GM19463 (cell line): ENCODE results near the gene DNAJC30.
"Not testable (repeated sequence)": the region's sequence is repeated elsewhere in the genome, so short reads cannot be mapped to it uniquely, and the experiment has no call there.

Experiments used
- ATAC-seq: cut with Tn5 transposase; IDR thresholded peaks from one replicate; pipeline ENCODE4 v1.9.1; 2021; ENCODE audit warnings: mild to moderate bottlenecking, moderate library complexity; ENCODE audit not compliant: unreplicated experiment

DNAJC30 gene

GRCh38 chr7:73683056-73683787 lies at the start of gene DNAJC30, which contains the start of gene BUD23:
DNAJC30 (minus strand) TSS chr7:73683453; CDS start chr7:73683423, 30 bp downstream.
BUD23 (plus strand) TSS chr7:73683597; CDS start chr7:73683626, 29 bp downstream.
- peak; percentile 97 for ATAC-seq

GRCh38 chr7:73732397-73732796 lies 49.1 kb upstream of the DNAJC30 start:
- no peak for ATAC-seq

GRCh38 chr7:73730485-73730884 lies 47.2 kb upstream of the DNAJC30 start:
- no peak for ATAC-seq

GRCh38 chr7:73728551-73728950 lies 45.3 kb upstream of the DNAJC30 start:
- ATAC-seq: no peak

GRCh38 chr7:73727952-73728351 lies 44.7 kb upstream of the DNAJC30 start:
- no peak for ATAC-seq

GRCh38 chr7:73726083-73726466 lies 42.8 kb upstream of the DNAJC30 start:
- no peak for ATAC-seq

- no peak for ATAC-seq
These were observed 40.6 kb upstream of the DNAJC30 start for GRCh38 chr7:73723813-73724212.

- ATAC-seq: no peak
These were observed 39.5 kb upstream of the DNAJC30 start for GRCh38 chr7:73722785-73723184.

- not testable (repeated sequence) for ATAC-seq
These were observed 38.9 kb upstream of the DNAJC30 start for GRCh38 chr7:73722182-73722581.

- no peak for ATAC-seq
These were observed 38.1 kb upstream of the DNAJC30 start for GRCh38 chr7:73721377-73721817.

- ATAC-seq: not testable (repeated sequence)
These were observed 37.2 kb upstream of the DNAJC30 start for GRCh38 chr7:73720443-73720842.

- no peak for ATAC-seq
These were observed 36.5 kb upstream of the DNAJC30 start for GRCh38 chr7:73719806-73720169.

- peak; percentile 67 for ATAC-seq
These were observed 35.9 kb upstream of the DNAJC30 start, which contains the start of gene STX1A for GRCh38 chr7:73718905-73719805. STX1A (minus strand) TSS chr7:73719669; CDS start chr7:73719631, 38 bp downstream.

- no peak for ATAC-seq
These were observed 35.2 kb upstream of the DNAJC30 start for GRCh38 chr7:73718438-73718881.

GRCh38 chr7:73717991-73718405 lies 34.7 kb upstream of the DNAJC30 start:
- ATAC-seq: no peak

GRCh38 chr7:73717025-73717807 lies 34.0 kb upstream of the DNAJC30 start:
- no peak for ATAC-seq

- no peak for ATAC-seq
These were observed 33.2 kb upstream of the DNAJC30 start for GRCh38 chr7:73716318-73716890.

- peak; percentile 45 for ATAC-seq
These were observed 32.5 kb upstream of the DNAJC30 start for GRCh38 chr7:73715648-73716317.

GRCh38 chr7:73713319-73713718 lies 30.1 kb upstream of the DNAJC30 start:
- not testable (repeated sequence) for ATAC-seq

GRCh38 chr7:73712773-73713172 lies 29.5 kb upstream of the DNAJC30 start:
- no peak for ATAC-seq
